ENCODE data around the gene C14orf119.
"Not testable (repeated sequence)": the region's sequence is repeated elsewhere in the genome, so short reads cannot be mapped to it uniquely, and the experiment has no call there.

The C14orf119 gene

GRCh38 chr14:23091294-23092225, 3.7 kb upstream of the C14orf119 start:
- no peak for DNase-seq

- DNase-seq: no peak
Measured at GRCh38 chr14:23093104-23093503, 2.2 kb upstream of the C14orf119 start.

GRCh38 chr14:23093526-23093925, 1.8 kb upstream of the C14orf119 start:
- DNase-seq: no peak

- DNase-seq: no peak
Measured at GRCh38 chr14:23093991-23094665, 1.2 kb upstream of the C14orf119 start.

- DNase-seq: peak; percentile 82
Measured at GRCh38 chr14:23094666-23095195, 574 bp upstream of the C14orf119 start, which contains the start of gene ACIN1. Gene ACIN1, minus strand, starts transcription at chr14:23095136. Its CDS starts 24 bp downstream, at chr14:23095112.

GRCh38 chr14:23097786-23098185, 2.5 kb downstream of the C14orf119 start:
- DNase-seq: no peak

- no peak for DNase-seq
Measured at GRCh38 chr14:23099212-23099861, 4.0 kb downstream of the C14orf119 start.

- DNase-seq: no peak
Measured at GRCh38 chr14:23101213-23101970, 6.1 kb downstream of the C14orf119 start.

GRCh38 chr14:23101986-23102625, 6.8 kb downstream of the C14orf119 start:
- no peak for DNase-seq

GRCh38 chr14:23102801-23103200, 7.5 kb downstream of the C14orf119 start:
- DNase-seq: no peak

GRCh38 chr14:23103581-23103980, 8.3 kb downstream of the C14orf119 start:
- no peak for DNase-seq

- DNase-seq: no peak
Measured at GRCh38 chr14:23104070-23104590, 8.8 kb downstream of the C14orf119 start.

- DNase-seq: no peak
Measured at GRCh38 chr14:23104591-23105347, 9.5 kb downstream of the C14orf119 start, which contains the start of gene CIROP. Gene CIROP, minus strand, starts transcription at chr14:23104989. Its CDS starts 69 bp downstream, at chr14:23104920.

GRCh38 chr14:23105348-23105824, 10.1 kb downstream of the C14orf119 start:
- no peak for DNase-seq

GRCh38 chr14:23106747-23107045, 11.4 kb downstream of the C14orf119 start:
- no peak for DNase-seq

- DNase-seq: not testable (repeated sequence)
Measured at GRCh38 chr14:23107620-23108019, 12.3 kb downstream of the C14orf119 start.

GRCh38 chr14:23108169-23108568, 12.9 kb downstream of the C14orf119 start:
- DNase-seq: not testable (repeated sequence)

- DNase-seq: no peak
Measured at GRCh38 chr14:23109769-23110168, 14.5 kb downstream of the C14orf119 start.

GRCh38 chr14:23110579-23111365, 15.5 kb downstream of the C14orf119 start:
- DNase-seq: no peak
